Stomach smooth muscle (tissue), 2 donors: ENCODE results near the gene JADE2.
"Not testable (repeated sequence)": the region's sequence is repeated elsewhere in the genome, so short reads cannot be mapped to it uniquely, and the experiment has no call there.

ENCODE experiments used
- H3K27ac ChIP-seq: one replicate; pipeline ENCODE4 v1.7.0; 2013; ENCODE audit warnings: mild to moderate bottlenecking, low read length, inconsistent platforms
- H3K27me3 ChIP-seq, 2 donors: one replicate each; pipeline ENCODE4 v1.7.0; 2013; ENCODE audit warnings: low read length in 2 of 2; ENCODE audit not compliant: insufficient read depth in 2 of 2, control insufficient read depth in 1 of 2
- H3K36me3 ChIP-seq, 2 donors: one replicate each; pipeline ENCODE4 v1.7.0; 2013; ENCODE audit warnings: low read length in 2 of 2; ENCODE audit not compliant: control insufficient read depth in 2 of 2, insufficient read depth in 2 of 2
- H3K4me1 ChIP-seq: one replicate; pipeline ENCODE4 v1.7.0; 2013; ENCODE audit warnings: low read length; ENCODE audit not compliant: control insufficient read depth, insufficient read depth
- H3K4me3 ChIP-seq, 2 donors: one replicate each; pipeline ENCODE4 v1.7.0; 2013; ENCODE audit warnings: low read length in 2 of 2
- H3K9ac ChIP-seq, 2 donors: one replicate each; pipeline ENCODE4 v1.7.0; 2013; ENCODE audit warnings: low read length in 2 of 2, mild to moderate bottlenecking in 1 of 2
- H3K9me3 ChIP-seq, 2 donors: one replicate each; pipeline ENCODE4 v1.7.0; 2013; ENCODE audit warnings: low read length in 2 of 2; ENCODE audit not compliant: control insufficient read depth in 2 of 2
- donor health status: healthy.
- donor health status: Pancreatic carcinoma.

Gene JADE2

DNA sequence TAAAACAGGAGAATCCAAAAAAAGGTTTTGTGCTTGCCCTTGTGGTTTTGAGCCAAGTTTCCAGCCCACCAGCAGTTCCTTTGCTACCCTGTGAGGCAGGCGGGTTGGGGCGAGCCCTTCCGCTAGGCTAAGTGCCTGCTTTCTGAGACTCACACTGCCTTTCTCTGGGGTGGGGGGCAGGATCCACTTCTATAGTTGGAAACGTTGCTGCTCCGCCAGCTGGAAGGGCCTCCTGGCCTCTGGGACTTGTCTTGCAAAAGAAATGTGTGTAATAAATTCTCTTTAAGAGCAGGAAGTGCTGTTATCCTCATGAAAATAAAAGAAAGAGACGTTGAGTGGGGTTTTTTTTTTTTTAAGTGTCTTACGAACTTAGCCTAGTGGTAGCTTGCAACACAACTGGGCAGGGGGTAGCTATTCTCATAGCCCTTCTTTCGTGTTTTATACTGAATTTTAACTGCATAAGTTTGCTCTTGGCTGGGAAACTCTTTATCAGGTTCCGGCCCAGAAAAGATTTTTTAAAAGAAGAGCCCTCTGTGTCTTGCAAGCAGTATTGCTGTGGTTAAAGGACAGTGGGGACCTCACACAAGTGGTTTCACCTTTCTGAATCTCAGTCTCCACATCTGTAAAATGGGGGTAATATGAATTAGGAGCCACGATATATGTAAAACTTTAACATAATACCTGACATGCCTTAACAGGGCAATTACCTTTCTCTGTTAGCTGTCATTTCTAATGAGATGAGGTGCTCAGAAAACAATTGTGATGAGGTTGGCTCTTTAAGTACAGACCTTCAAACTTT, 19.8 kb downstream of the JADE2 start:
- Histone ChIP-seq H3K27me3 (no peaks in the 10 kb centered on the region), H3K4me1 (peaks cover 53% of the 10 kb centered on the region), H3K36me3 (peaks cover 27 to 32% of the 10 kb centered on the region in 2 donors), H3K9ac (peak overlapping the region in 1 of 2 donors; percentile 26), H3K9me3 (no peaks in the 10 kb centered on the region), H3K4me3 (no peak overlapping the region), H3K27ac (peak overlapping the region; percentile 18)

DNA sequence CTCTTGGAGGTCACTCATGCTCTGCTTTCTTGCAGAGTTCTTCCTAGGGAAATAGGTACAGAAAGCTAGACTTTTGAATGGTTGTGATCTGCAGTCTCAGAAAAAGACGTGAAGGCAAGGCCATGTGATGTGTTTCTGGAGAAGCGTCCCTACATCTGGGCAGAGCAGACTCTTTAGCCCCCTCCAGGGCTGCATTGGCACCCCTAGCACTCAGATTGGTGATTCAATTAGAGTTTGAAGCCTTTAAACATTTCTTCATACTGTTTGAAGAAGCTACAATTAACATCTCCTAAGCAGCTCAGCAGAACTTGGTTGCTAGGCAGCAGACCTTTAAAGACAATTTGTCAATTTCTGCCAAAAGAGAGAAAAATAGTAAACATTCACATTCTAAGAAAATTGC, 21.6 kb downstream of the JADE2 start:
- peak overlapping the region; percentile 37 for H3K27ac ChIP-seq

DNA sequence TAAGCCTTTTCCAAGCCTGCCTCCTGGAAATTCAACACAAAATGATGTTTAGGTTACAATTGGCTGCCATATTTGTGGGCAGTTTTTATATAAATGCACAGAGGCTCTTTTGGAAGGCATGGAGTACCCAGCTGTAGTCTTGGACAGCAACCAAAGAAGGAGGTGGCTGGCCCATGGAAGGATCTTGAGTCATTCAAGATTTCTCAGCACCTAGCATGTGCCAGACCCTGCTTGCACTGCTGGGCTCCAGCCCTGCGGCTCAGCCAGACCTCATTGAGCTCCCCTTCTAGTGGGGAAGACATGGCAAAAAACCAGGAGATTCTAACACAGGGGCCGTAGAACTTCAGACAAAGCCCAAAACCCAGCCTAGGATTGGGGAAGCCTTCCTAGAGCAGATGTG, 22.1 kb downstream of the JADE2 start:
- H3K36me3 ChIP-seq: peaks cover 14 to 21% of the 10 kb centered on the region in 2 donors
- H3K4me1 ChIP-seq: peaks cover 66% of the 10 kb centered on the region
- H3K27ac ChIP-seq: peak overlapping the region; percentile 74
- H3K9me3 ChIP-seq: no peaks in the 10 kb centered on the region
- H3K4me3 ChIP-seq: peak overlapping the region in 1 of 2 donors; percentile 44
- no peaks in the 10 kb centered on the region for H3K27me3 ChIP-seq
- no peak overlapping the region for H3K9ac ChIP-seq

More for the DNA sequence above, 21.6 kb downstream of the JADE2 start:
- no peak overlapping the region for H3K4me3 ChIP-seq
- H3K27me3 ChIP-seq: no peaks in the 10 kb centered on the region
- peaks cover 61% of the 10 kb centered on the region for H3K4me1 ChIP-seq
- peaks cover 13 to 21% of the 10 kb centered on the region in 2 donors for H3K36me3 ChIP-seq
- H3K9me3 ChIP-seq: no peaks in the 10 kb centered on the region
- no peak overlapping the region for H3K9ac ChIP-seq

DNA sequence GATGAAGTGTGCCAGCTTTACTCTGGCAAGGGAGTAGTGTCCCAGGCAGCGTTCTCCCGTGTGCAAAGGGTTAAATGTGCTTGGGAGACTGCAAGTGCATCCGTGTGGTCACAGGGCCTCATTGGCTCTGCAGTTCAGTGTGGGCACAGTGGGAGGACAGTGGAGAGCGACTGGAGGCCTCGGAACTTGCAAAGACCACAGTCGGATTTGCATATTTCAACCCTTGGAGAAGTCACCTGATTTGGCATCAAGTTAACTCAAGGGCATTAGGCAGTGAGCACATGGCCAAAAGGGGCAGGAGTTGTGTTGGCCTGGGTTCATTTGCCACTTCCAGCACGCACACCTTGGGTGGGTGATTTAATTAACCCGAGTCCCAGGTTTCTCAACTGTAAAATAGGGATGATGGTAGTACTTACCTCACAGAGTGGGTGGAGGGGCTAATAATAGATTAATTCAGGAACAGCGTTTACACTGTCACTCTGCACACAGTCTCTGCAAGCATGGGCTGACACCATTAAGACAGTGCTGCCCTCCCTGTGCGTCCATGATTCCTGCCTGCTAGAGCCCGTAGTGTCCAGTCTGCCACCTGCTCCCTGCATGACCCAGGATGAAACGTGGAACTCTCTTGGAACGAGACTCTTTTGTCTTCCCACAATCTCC, 22.7 kb downstream of the JADE2 start:
- Histone ChIP-seq H3K9ac (no peak overlapping the region), H3K36me3 (peaks cover 14 to 23% of the 10 kb centered on the region in 2 donors), H3K4me1 (peaks cover 69% of the 10 kb centered on the region), H3K4me3 (peak overlapping the region in 1 of 2 donors; percentile 44), H3K27ac (peak overlapping the region; percentile 74), H3K27me3 (no peaks in the 10 kb centered on the region), H3K9me3 (no peaks in the 10 kb centered on the region)

DNA sequence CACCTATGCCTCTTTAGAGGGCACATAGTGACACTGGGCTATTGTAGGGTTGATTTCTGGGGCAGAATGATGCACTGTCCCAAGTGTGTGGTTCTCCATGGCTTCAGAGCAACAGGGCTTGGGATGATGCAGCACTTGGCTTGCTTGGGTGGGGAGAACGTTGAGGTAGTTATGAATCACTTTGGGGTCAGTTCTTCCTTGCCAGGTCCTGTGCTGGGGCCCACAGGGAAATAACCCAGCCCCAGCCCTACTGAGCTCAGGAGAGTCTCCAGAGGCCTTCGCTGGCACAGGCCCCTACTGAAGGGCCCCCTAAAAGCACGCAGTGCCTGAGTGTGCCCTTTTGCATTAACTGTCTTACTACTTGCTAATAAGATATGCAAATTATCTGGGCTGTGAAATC, 24.2 kb downstream of the JADE2 start:
- no peak overlapping the region for H3K4me3 ChIP-seq
- no peaks in the 10 kb centered on the region for H3K27me3 ChIP-seq
- H3K27ac ChIP-seq: no peak overlapping the region
- H3K4me1 ChIP-seq: peaks cover 71% of the 10 kb centered on the region
- peaks cover 18 to 25% of the 10 kb centered on the region in 2 donors for H3K36me3 ChIP-seq
- no peaks in the 10 kb centered on the region for H3K9me3 ChIP-seq
- no peak overlapping the region for H3K9ac ChIP-seq

DNA sequence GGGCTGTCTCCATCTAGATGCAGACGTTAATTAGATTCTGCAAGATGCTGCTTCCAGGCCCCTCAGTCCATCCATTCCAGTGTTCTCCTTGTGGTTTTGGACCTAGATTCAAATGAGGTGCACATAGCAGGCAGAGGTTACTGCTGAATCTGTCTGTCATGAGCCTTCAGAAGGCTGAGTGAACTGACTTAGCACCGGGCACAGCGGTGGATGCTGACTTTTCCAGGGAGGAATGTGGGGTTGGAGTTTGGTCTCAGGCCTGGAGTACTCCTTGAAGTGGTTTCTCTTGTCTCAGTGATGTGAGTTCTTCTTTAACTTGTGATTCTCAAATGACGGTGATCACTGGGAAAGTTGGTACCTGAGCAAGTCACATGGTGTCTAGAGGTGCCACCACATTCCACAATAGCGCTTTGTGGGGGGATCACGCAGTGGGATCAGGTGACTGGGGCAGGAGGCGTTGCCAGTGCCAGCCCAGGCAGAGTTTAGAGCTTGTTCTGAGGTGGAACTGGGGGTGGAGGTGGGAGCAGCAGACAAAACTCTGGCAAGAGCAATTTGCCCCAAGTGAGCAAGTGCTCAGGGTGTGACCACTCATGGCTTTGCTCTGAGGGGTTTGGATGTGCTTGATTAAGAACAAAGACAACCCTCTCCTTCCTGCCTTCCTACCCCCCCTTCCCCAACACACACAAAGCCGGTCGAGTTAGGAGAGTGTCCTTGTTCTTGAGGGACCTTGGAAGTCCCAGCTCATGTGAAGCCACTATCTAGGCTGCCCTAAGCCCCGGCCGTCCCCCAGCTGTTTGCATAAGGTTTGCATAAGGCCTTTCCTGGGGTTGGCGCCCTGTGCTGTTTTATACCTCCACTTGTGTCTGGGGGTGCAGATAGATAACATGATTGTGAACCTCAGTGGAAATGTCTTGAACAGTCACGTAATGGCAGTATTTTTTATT, 25.1 kb downstream of the JADE2 start:
- H3K36me3 ChIP-seq: peaks cover 18 to 25% of the 10 kb centered on the region in 2 donors
- H3K9me3 ChIP-seq: no peaks in the 10 kb centered on the region
- no peak overlapping the region for H3K9ac ChIP-seq
- H3K4me1 ChIP-seq: peaks cover 71% of the 10 kb centered on the region
- H3K4me3 ChIP-seq: no peak overlapping the region
- H3K27me3 ChIP-seq: no peaks in the 10 kb centered on the region
- no peak overlapping the region for H3K27ac ChIP-seq

DNA sequence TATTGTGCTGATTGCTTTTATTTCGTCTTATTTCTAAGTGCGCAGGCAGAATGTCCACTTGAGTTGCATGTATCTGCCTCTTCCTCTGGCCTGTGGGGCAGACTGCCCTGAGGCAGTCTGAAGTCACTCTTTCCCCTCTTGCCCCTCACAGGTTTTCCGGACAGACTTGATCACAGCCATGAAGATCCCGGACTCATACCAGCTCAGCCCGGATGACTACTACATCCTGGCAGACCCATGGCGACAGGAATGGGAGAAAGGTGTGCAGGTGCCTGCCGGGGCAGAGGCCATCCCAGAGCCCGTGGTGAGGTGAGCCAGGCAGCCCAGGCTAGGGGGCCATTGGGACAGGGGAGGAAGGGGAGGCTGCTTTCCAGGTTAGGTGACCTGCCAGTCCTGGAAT, 26.4 kb downstream of the JADE2 start:
- no peaks in the 10 kb centered on the region for H3K9me3 ChIP-seq
- H3K27ac ChIP-seq: peak overlapping the region; percentile 67
- peaks cover 69% of the 10 kb centered on the region for H3K4me1 ChIP-seq
- H3K27me3 ChIP-seq: no peaks in the 10 kb centered on the region
- H3K4me3 ChIP-seq: no peak overlapping the region
- peak overlapping the region in 1 of 2 donors; percentile 13 for H3K9ac ChIP-seq
- H3K36me3 ChIP-seq: peaks cover 16 to 22% of the 10 kb centered on the region in 2 donors

DNA sequence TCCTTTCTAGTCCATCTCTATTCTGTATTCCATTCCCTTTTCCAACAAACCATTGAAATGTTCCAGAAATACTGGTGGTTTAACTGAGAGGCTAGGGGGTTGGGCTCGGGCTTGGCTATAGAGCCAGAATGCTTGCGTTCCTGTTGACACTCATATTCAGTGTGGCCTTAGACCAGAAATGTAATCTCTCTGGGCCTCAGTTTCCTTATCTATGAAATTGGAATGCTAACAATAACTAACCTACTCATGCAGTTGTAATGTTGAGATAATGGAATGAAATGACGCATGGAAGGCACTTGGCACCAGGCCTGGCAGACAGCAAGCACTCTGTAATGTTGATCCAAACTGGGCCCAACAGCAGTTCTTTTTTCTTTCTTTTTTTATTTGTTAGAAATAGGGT, 26.8 kb downstream of the JADE2 start:
- peaks cover 16 to 22% of the 10 kb centered on the region in 2 donors for H3K36me3 ChIP-seq
- peaks cover 65% of the 10 kb centered on the region for H3K4me1 ChIP-seq
- H3K9ac ChIP-seq: peak overlapping the region in 1 of 2 donors; percentile 13
- H3K9me3 ChIP-seq: no peaks in the 10 kb centered on the region
- H3K27me3 ChIP-seq: no peaks in the 10 kb centered on the region
- no peak overlapping the region for H3K4me3 ChIP-seq
- H3K27ac ChIP-seq: peak overlapping the region; percentile 67

DNA sequence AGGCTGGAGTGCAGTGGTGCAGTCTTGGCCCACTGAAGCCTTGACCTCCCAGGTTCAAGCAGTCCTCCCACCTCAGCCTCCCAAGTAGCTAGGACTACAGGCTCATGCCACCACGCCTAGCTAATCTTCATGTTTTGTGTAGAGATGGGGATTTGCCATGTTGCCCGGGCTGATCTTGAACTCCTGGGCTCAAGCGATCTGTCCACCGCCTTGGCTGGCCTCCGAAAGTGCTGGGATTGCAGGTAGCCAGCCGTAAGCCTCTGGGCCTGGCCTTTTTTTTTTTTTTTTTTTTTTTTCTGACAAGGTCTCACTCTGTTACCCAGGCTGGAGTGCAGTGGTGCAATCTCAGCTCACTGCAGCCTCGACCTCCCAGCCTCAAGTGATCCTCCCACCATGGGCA, 27.2 kb downstream of the JADE2 start:
- not testable (repeated sequence) for H3K9ac ChIP-seq, H3K27me3 ChIP-seq, H3K4me3 ChIP-seq, H3K9me3 ChIP-seq
- Histone ChIP-seq H3K4me1 (peaks cover 61% of the 10 kb centered on the region), H3K36me3 (peaks cover 16 to 22% of the 10 kb centered on the region in 2 donors), H3K27ac (peak overlapping the region; percentile 67)

DNA sequence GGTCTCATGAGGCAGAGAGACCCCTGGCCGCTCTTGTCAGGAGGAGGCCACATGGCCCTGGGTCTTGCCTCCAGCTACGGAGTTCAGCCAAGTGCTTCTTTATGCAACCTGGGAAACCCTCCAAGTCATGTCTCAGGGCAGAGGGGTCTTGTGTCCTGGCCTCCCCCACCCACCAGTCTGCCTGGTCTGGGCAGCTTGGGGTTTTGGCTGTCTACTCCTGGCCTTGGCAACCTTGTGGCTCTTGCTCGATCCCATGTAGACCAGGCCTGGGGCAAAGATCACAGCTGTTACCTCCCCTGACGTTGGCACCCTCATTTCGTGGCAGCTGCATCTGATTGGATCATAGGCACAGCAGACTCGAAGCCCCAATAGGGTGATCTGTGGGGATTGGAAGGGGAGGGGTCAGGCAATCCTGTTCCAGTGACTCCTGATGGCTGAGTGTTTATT, 28.4 kb downstream of the JADE2 start:
- Histone ChIP-seq H3K4me3 (no peak overlapping the region), H3K4me1 (peaks cover 50% of the 10 kb centered on the region), H3K27me3 (no peaks in the 10 kb centered on the region), H3K9me3 (no peaks in the 10 kb centered on the region), H3K9ac (peak overlapping the region in 1 of 2 donors; percentile 36), H3K36me3 (peaks cover 16 to 17% of the 10 kb centered on the region in 2 donors), H3K27ac (peak overlapping the region; percentile 64)
